Endothelial cell (in vitro differentiated cells): ENCODE measurements around the gene R3HDM2. TPM values are rescaled to one million over a fixed set of nuclear protein-coding genes. Genes with fewer than 3 reads are reported as not detected.
"Not testable (repeated sequence)": the region's sequence is repeated elsewhere in the genome, so short reads cannot be mapped to it uniquely, and the experiment has no call there.

Experiments used
- DNase-seq: peaks from one replicate; pipeline ENCODE4 v3.0.0; 2021; ENCODE audit warnings: low spot score
- H3K27ac Mint-ChIP-seq: one replicate; pipeline ENCODE4 v1.8.0; 2021; ENCODE audit warnings: mixed read lengths, inconsistent platforms; ENCODE audit not compliant: unreplicated experiment
- H3K27me3 Mint-ChIP-seq: one replicate; pipeline ENCODE4 v1.8.0; 2021; ENCODE audit warnings: mild to moderate bottlenecking, moderate library complexity, mixed read lengths, inconsistent platforms; ENCODE audit not compliant: unreplicated experiment
- H3K36me3 Mint-ChIP-seq: one replicate; pipeline ENCODE4 v1.8.0; 2021; ENCODE audit warnings: mild to moderate bottlenecking, low read depth, mixed read lengths, inconsistent platforms; ENCODE audit not compliant: unreplicated experiment
- H3K4me1 Mint-ChIP-seq: one replicate; pipeline ENCODE4 v1.8.0; 2021; ENCODE audit warnings: mild to moderate bottlenecking, mixed read lengths, inconsistent platforms; ENCODE audit not compliant: unreplicated experiment
- H3K4me3 Mint-ChIP-seq: one replicate; pipeline ENCODE4 v1.8.0; 2021; ENCODE audit warnings: mild to moderate bottlenecking, mixed read lengths, inconsistent platforms; ENCODE audit not compliant: unreplicated experiment
- H3K9me3 Mint-ChIP-seq: one replicate; pipeline ENCODE4 v1.8.0; 2021; ENCODE audit warnings: mixed read lengths, inconsistent platforms; ENCODE audit not compliant: unreplicated experiment
- CTCF ChIP-seq: fragments of 200-600 bp; sonication (generic); IDR thresholded peaks from one replicate; pipeline ENCODE4 v1.5.0; 2021; ENCODE audit warnings: antibody characterized with exemption; ENCODE audit not compliant: unreplicated experiment
- total RNA-seq: library from RNA; stranded (reverse); fragmentation: NEBNext Ultra II Directional; extraction: Animal tissue kit (Norgen Biotek cat#: 25700); gene quantifications from one replicate; pipeline ENCODE4 v1.2.1, GENCODE V29; 2021; ENCODE audit not compliant: unreplicated experiment

The R3HDM2 gene
- total RNA-seq, 1 donor from 2014 or later = 39.4 TPM

- Mint-ChIP-seq H3K4me3 (no peak overlapping the region), H3K4me1 (no peaks in the 10 kb centered on the region)
- TF ChIP-seq CTCF = no peak
These were observed 20.3 kb downstream of the R3HDM2 start for GRCh38 chr12:57410534-57410933.

GRCh38 chr12:57404966-57405640 is 25.7 kb downstream of the R3HDM2 start:
- Mint-ChIP-seq H3K27ac (no peak overlapping the region), H3K9me3 (no peaks in the 10 kb centered on the region), H3K36me3 (no peaks in the 10 kb centered on the region), H3K27me3 (peaks cover under 1% of the 10 kb centered on the region), H3K4me3 (no peak overlapping the region), H3K4me1 (no peaks in the 10 kb centered on the region)
- no peak for TF ChIP-seq CTCF
- no peak for DNase-seq

More at GRCh38 chr12:57410534-57410933, 20.3 kb downstream of the R3HDM2 start:
- Mint-ChIP-seq H3K36me3 (no peaks in the 10 kb centered on the region), H3K27me3 (no peaks in the 10 kb centered on the region), H3K9me3 (no peaks in the 10 kb centered on the region), H3K27ac (no peak overlapping the region)
- DNase-seq = no peak

GRCh38 chr12:57402156-57402555 is 28.7 kb downstream of the R3HDM2 start:
- H3K4me1 Mint-ChIP-seq, H3K36me3 Mint-ChIP-seq, H3K27ac Mint-ChIP-seq, H3K27me3 Mint-ChIP-seq, DNase-seq, H3K4me3 Mint-ChIP-seq, H3K9me3 Mint-ChIP-seq: not testable (repeated sequence)

GRCh38 chr12:57401165-57401564 is 29.7 kb downstream of the R3HDM2 start:
- TF ChIP-seq CTCF = no peak
- no peaks in the 10 kb centered on the region for H3K36me3 Mint-ChIP-seq
- H3K9me3 Mint-ChIP-seq = no peaks in the 10 kb centered on the region
- H3K4me1 Mint-ChIP-seq = no peaks in the 10 kb centered on the region
- DNase-seq = no peak
- peak overlapping the region; percentile 9 for H3K27ac Mint-ChIP-seq
- peaks cover 3% of the 10 kb centered on the region for H3K27me3 Mint-ChIP-seq
- no peak overlapping the region for H3K4me3 Mint-ChIP-seq

GRCh38 chr12:57399718-57400463 is 31.0 kb downstream of the R3HDM2 start:
- not testable (repeated sequence) for H3K36me3 Mint-ChIP-seq, H3K9me3 Mint-ChIP-seq, DNase-seq, H3K27me3 Mint-ChIP-seq, H3K4me3 Mint-ChIP-seq, H3K4me1 Mint-ChIP-seq
- H3K27ac Mint-ChIP-seq = peak overlapping the region; percentile 75

- Mint-ChIP-seq H3K4me1 (no peaks in the 10 kb centered on the region), H3K27ac (no peak overlapping the region), H3K27me3 (peaks cover 6% of the 10 kb centered on the region), H3K9me3 (no peaks in the 10 kb centered on the region), H3K4me3 (no peak overlapping the region), H3K36me3 (peaks cover 13% of the 10 kb centered on the region)
- no peak for TF ChIP-seq CTCF
- DNase-seq = no peak
These were observed 33.4 kb downstream of the R3HDM2 start for GRCh38 chr12:57397441-57397840.
